ENCODE data around the gene DRD2. TPM values are rescaled to one million over a fixed set of nuclear protein-coding genes. Genes with fewer than 3 reads are reported as not detected.

Gene DRD2
- total and polyA plus RNA-seq, 2 donors (not counting 3 experiments of a cell fraction or from before 2014, with no cell fraction given) = not detected

GRCh38 chr11:113405724-113406478 is 69.3 kb downstream of the DRD2 start:
- Histone ChIP-seq H3K9me3 (replicated peaks; ENCODE audit: control insufficient read depth, insufficient read depth, low read length) (no peaks in the 10 kb centered on the region), H3K4me1 (ENCODE audit: control insufficient read depth, extremely low read depth, insufficient read depth, low read length) (no peaks in the 10 kb centered on the region), H3K27me3 (ENCODE audit: control insufficient read depth in 2 of 2, insufficient read depth in 2 of 2, low read length in 2 of 2) (no peaks in the 10 kb centered on the region), H3K4me3 (replicated peaks in 1 of 3; ENCODE audit: insufficient read depth in 1 of 3, low read depth in 1 of 3, low read length in 3 of 3) (no peak overlapping the region), H3K4me2 (ENCODE audit: insufficient read depth, low read length) (no peak overlapping the region), H3K9ac (replicated peaks; ENCODE audit: extremely low read depth, insufficient read depth, low read length) (no peak overlapping the region), H4K20me1 (replicated peaks; ENCODE audit: control insufficient read depth, extremely low read depth, insufficient read depth, low read length) (no peaks in the 10 kb centered on the region), H3K27ac (ENCODE audit: insufficient read depth, low read depth, low read length) (no peak overlapping the region), H2AFZ (ENCODE audit: low read depth, low read length) (no peak overlapping the region), H3K36me3 (ENCODE audit: control insufficient read depth in 2 of 2, extremely low read depth in 1 of 2, insufficient read depth in 2 of 2, low read length in 2 of 2) (no peaks in the 10 kb centered on the region), H3K79me2 (ENCODE audit: control insufficient read depth, insufficient read depth, low read length) (no peaks in the 10 kb centered on the region), H3K9me1 (replicated peaks; ENCODE audit: control insufficient read depth, extremely low read depth, insufficient read depth, low read length) (no peaks in the 10 kb centered on the region)
- no peak for FAIRE-seq
- ChIA-PET POLR2A (no interaction called here), CTCF (no interaction called here)
- TF ChIP-seq MYC (IDR thresholded peaks at IDR 0.05; ENCODE audit: low read depth, low read length) (no peak), MAX (IDR thresholded peaks at IDR 0.05; ENCODE audit: insufficient read depth, insufficient read length) (no peak)
- dilution Hi-C loops (cut with MboI; ENCODE audit: extremely low pct_ligation_motif_present, low sequenced_read_pairs) (no loop called here), intact Hi-C loops (cut with micrococcal nuclease) (no loop called here)
- no peak for DNase-seq (ENCODE audit: low read depth, low spot score)
- no TSS peak for BruUV-seq (replicated peaks)

DNA sequence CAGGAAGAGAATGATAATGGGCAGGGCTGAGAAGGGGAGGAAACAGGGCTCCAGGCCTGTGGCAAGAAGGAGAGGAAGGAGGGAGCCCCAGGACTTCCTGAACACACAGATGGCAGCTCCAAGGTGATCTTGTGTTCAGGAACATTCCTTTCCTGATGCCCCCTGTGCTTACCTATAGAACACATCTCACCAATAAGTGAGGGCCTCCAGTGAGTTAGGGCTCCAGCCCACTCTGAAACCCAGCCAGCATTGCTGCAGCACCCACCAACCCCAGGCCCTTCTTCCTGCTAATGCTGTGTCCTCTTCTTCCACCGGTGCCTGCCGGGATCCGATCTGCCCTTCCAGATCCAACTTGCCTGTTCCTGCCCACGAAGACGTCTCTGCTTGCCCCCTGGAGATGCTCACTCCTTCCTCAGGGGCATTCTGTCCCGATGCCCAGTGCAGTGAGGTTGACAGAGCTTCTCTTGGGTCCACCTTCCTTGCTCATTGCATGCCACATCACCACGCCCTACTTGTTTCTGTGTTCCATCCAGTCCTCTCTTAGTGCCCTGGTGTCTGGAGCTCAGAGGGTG is 70.3 kb downstream of the DRD2 start:
- no TSS peak for BruUV-seq (replicated peaks)
- Histone ChIP-seq H3K9me1 (replicated peaks; ENCODE audit: control insufficient read depth, extremely low read depth, insufficient read depth, low read length) (no peaks in the 10 kb centered on the region), H3K4me1 (ENCODE audit: control insufficient read depth, extremely low read depth, insufficient read depth, low read length) (no peaks in the 10 kb centered on the region), H3K9ac (replicated peaks; ENCODE audit: extremely low read depth, insufficient read depth, low read length) (no peak overlapping the region), H3K9me3 (replicated peaks; ENCODE audit: control insufficient read depth, insufficient read depth, low read length) (no peaks in the 10 kb centered on the region), H2AFZ (ENCODE audit: low read depth, low read length) (no peak overlapping the region), H4K20me1 (replicated peaks; ENCODE audit: control insufficient read depth, extremely low read depth, insufficient read depth, low read length) (no peaks in the 10 kb centered on the region), H3K4me2 (ENCODE audit: insufficient read depth, low read length) (no peak overlapping the region), H3K27ac (ENCODE audit: insufficient read depth, low read depth, low read length) (no peak overlapping the region), H3K4me3 (replicated peaks in 1 of 3; ENCODE audit: insufficient read depth in 1 of 3, low read depth in 1 of 3, low read length in 3 of 3) (no peak overlapping the region), H3K36me3 (ENCODE audit: control insufficient read depth in 2 of 2, extremely low read depth in 1 of 2, insufficient read depth in 2 of 2, low read length in 2 of 2) (no peaks in the 10 kb centered on the region), H3K79me2 (ENCODE audit: control insufficient read depth, insufficient read depth, low read length) (no peaks in the 10 kb centered on the region), H3K27me3 (ENCODE audit: control insufficient read depth in 2 of 2, insufficient read depth in 2 of 2, low read length in 2 of 2) (no peaks in the 10 kb centered on the region)
- CTCF ChIA-PET = no interaction called here
- TF ChIP-seq MAX (IDR thresholded peaks at IDR 0.05; ENCODE audit: insufficient read depth, insufficient read length) (no peak), EZH2 (IDR thresholded peaks at IDR 0.05; ENCODE audit: borderline replicate concordance, low read depth, low read length, severe bottlenecking) (no peak), POLR2A (IDR thresholded peaks at IDR 0.05; ENCODE audit: low read depth, low read length) (no peak), MYC (IDR thresholded peaks at IDR 0.05; ENCODE audit: low read depth, low read length) (no peak), JUN (IDR thresholded peaks at IDR 0.05; ENCODE audit: borderline replicate concordance, insufficient read depth, insufficient read length, low read depth) (no peak), CTCF (IDR thresholded peaks at IDR 0.05; ENCODE audit: extremely low read depth in 1 of 2, insufficient read depth in 1 of 2, low read depth in 1 of 2, low read length in 2 of 2) (no peak), POLR2AphosphoS5 (IDR thresholded peaks at IDR 0.05; ENCODE audit: insufficient read depth, low read depth, low read length) (no peak), GATA2 (IDR thresholded peaks at IDR 0.05; ENCODE audit: insufficient read depth, insufficient read length, low read depth, low read length) (no peak), FOS (IDR thresholded peaks at IDR 0.05; ENCODE audit: borderline replicate concordance, insufficient read depth, low read length) (no peak)
- POLR2A ChIA-PET = no interaction called here
- FAIRE-seq (no peak), DNase-seq (ENCODE audit: low read depth, low spot score) (no peak)
- dilution Hi-C loops (cut with MboI; ENCODE audit: extremely low pct_ligation_motif_present, low sequenced_read_pairs) = no loop called here
- intact Hi-C loops (cut with micrococcal nuclease) = no loop called here

Data from endothelial cell of umbilical vein (primary cell).